Spinal cord (tissue), 10 donors: Measurements from ENCODE around the gene HOXA4. TPM values are rescaled to one million over a fixed set of nuclear protein-coding genes. Genes with fewer than 3 reads are reported as not detected.

Experiments used
- DNase-seq, 6 donors: peaks; one replicate each; pipeline versions ENCODE4 v3.0.0 to v3.0.0-alpha.2; 2013 to 2015; ENCODE audit warnings: low spot score in 6 of 6, low read depth in 4 of 6
- H3K27ac ChIP-seq: one replicate; pipeline ENCODE4 v1.5.1; 2013; ENCODE audit warnings: low read depth, low read length, control low read depth
- H3K27me3 ChIP-seq: one replicate; pipeline ENCODE4 v1.6.1; 2013; ENCODE audit warnings: low read length; ENCODE audit not compliant: control insufficient read depth, insufficient read depth
- H3K36me3 ChIP-seq: one replicate; pipeline ENCODE4 v1.6.1; 2013; ENCODE audit warnings: low read length; ENCODE audit not compliant: control insufficient read depth, insufficient read depth
- H3K4me1 ChIP-seq: one replicate; pipeline ENCODE4 v1.6.1; 2013; ENCODE audit warnings: low read length; ENCODE audit not compliant: control insufficient read depth, insufficient read depth
- H3K4me3 ChIP-seq: one replicate; pipeline ENCODE4 v1.5.1; 2013; ENCODE audit warnings: low read depth, low read length, control low read depth
- H3K9me3 ChIP-seq: one replicate; pipeline ENCODE4 v1.6.1; 2013; ENCODE audit warnings: low read length; ENCODE audit not compliant: control insufficient read depth, insufficient read depth
- WGBS: methylation state at CpG from one replicate; pipeline ENCODE4 v1.1.5; 2013; ENCODE audit warnings: missing lambda C conversion rate; ENCODE audit not compliant: insufficient coverage; 5-methylcytosine and 5-hydroxymethylcytosine counted together
- polyA plus RNA-seq, 2 donors: library from polyadenylated mRNA; unstranded; fragments of 120-200 nt; gene quantifications; one replicate each; pipeline ENCODE4 v1.2.1, GENCODE V29; 2013; ENCODE audit not compliant: insufficient read length in 2 of 2
- total RNA-seq, 2 donors: library from RNA; depleted of rRNA in 1 of 2; stranded (reverse); fragments of 120-200 nt in 1 of 2; fragments of >200 nt in 1 of 2; gene quantifications; one replicate each; pipeline versions ENCODE4 v1.2.3 to v1.2.4, GENCODE V29; 2013 to 2014
- donor health status: healthy.

Gene HOXA4
- total and polyA plus RNA-seq, 4 donors, result 1.4 to 56.1 (median 25.7) TPM

GRCh38 chr7:27137640-27138315 lies 7.2 kb upstream of the HOXA4 start:
- peak overlapping the region; percentile 91 for H3K4me3 ChIP-seq
- WGBS, result 67% methylated on average over 1 of the region's 2 CpGs
- peaks cover 4% of the 10 kb centered on the region for H3K27me3 ChIP-seq

GRCh38 chr7:27134392-27134791 lies 3.8 kb upstream of the HOXA4 start:
- DNase-seq, result peak in 2 of 6 donors; percentile 83 to 87
- peaks cover 2% of the 10 kb centered on the region for H3K27me3 ChIP-seq

More at GRCh38 chr7:27137640-27138315, 7.2 kb upstream of the HOXA4 start:
- peak overlapping the region; percentile 99 for H3K27ac ChIP-seq
- H3K36me3 ChIP-seq, result peaks cover 20% of the 10 kb centered on the region
- peak in 1 of 6 donors; percentile 30 for DNase-seq
- H3K9me3 ChIP-seq, result no peaks in the 10 kb centered on the region
- peaks cover 55% of the 10 kb centered on the region for H3K4me1 ChIP-seq

GRCh38 chr7:27133409-27134231 lies 3.1 kb upstream of the HOXA4 start:
- Histone ChIP-seq H3K4me3 (no peak overlapping the region), H3K9me3 (no peaks in the 10 kb centered on the region), H3K4me1 (peaks cover 44% of the 10 kb centered on the region), H3K27ac (peak overlapping the region; percentile 99), H3K36me3 (peaks cover 7% of the 10 kb centered on the region), H3K27me3 (peaks cover 2% of the 10 kb centered on the region)
- WGBS, result 32% methylated on average over 12 of the region's 18 CpGs
- peak in 1 of 6 donors; percentile 79 for DNase-seq

More at GRCh38 chr7:27134392-27134791, 3.8 kb upstream of the HOXA4 start:
- H3K9me3 ChIP-seq, result no peaks in the 10 kb centered on the region
- peak overlapping the region; percentile 99 for H3K27ac ChIP-seq
- peaks cover 42% of the 10 kb centered on the region for H3K4me1 ChIP-seq
- no peak overlapping the region for H3K4me3 ChIP-seq
- peaks cover 6% of the 10 kb centered on the region for H3K36me3 ChIP-seq
- 30% methylated on average over 2 of the region's 2 CpGs for WGBS

- Histone ChIP-seq H3K27ac (peak overlapping the region; percentile 99), H3K4me1 (peaks cover 41% of the 10 kb centered on the region), H3K36me3 (peaks cover 7% of the 10 kb centered on the region), H3K27me3 (peaks cover 2% of the 10 kb centered on the region), H3K4me3 (no peak overlapping the region), H3K9me3 (no peaks in the 10 kb centered on the region)
- no peak for DNase-seq
- WGBS, result 19% methylated on average over 3 of the region's 6 CpGs
Observed at GRCh38 chr7:27132978-27133377, 2.4 kb upstream of the HOXA4 start.

- H3K4me3 ChIP-seq, result no peak overlapping the region
- peaks cover 2% of the 10 kb centered on the region for H3K27me3 ChIP-seq
- peaks cover 7% of the 10 kb centered on the region for H3K36me3 ChIP-seq
- peaks cover 40% of the 10 kb centered on the region for H3K4me1 ChIP-seq
- DNase-seq, result no peak
- WGBS, result no CpG with 5 or more reads among the region's 2 CpGs
- peak overlapping the region; percentile 94 for H3K27ac ChIP-seq
- no peaks in the 10 kb centered on the region for H3K9me3 ChIP-seq
Observed at GRCh38 chr7:27132214-27132613, 1.7 kb upstream of the HOXA4 start.

DNA sequence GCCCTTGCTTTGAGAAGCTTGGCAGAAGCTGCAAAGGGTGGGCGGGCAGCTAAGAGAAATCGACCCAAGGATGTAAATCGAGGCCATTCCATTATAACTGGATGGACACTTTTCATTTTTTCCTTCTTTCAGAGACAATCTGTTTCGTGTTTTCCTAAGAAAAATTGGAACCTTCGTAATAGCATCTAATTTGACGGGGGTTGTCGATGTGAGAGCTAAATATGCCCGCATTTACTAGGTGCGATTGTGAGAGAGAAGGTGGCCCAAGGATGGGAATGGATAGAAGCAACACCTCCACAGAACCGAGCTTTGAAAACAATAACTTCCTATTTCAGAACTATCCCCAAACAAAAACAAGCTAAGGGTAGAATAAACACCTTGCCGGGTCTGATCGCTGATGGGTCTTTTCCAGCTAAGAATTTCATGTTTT lies 848 bp upstream of the HOXA4 start:
- H3K4me3 ChIP-seq, result peak overlapping the region; percentile 83
- H3K27ac ChIP-seq, result peak overlapping the region; percentile 94
- 40% methylated on average over 2 of the region's 12 CpGs for WGBS
- H3K4me1 ChIP-seq, result peaks cover 32% of the 10 kb centered on the region
- DNase-seq, result no peak
- H3K9me3 ChIP-seq, result no peaks in the 10 kb centered on the region
- H3K36me3 ChIP-seq, result peaks cover 7% of the 10 kb centered on the region
- H3K27me3 ChIP-seq, result no peaks in the 10 kb centered on the region

- no peaks in the 10 kb centered on the region for H3K9me3 ChIP-seq
- peaks cover 1% of the 10 kb centered on the region for H3K27me3 ChIP-seq
- H3K4me3 ChIP-seq, result peak overlapping the region; percentile 45
- peak overlapping the region; percentile 98 for H3K27ac ChIP-seq
- peaks cover 7% of the 10 kb centered on the region for H3K36me3 ChIP-seq
- DNase-seq, result peak in 2 of 6 donors; percentile 84 to 93
- H3K4me1 ChIP-seq, result peaks cover 35% of the 10 kb centered on the region
- 2% methylated on average over 72 of the region's 72 CpGs for WGBS
Observed at GRCh38 chr7:27129729-27130539, 623 bp downstream of the HOXA4 start.

GRCh38 chr7:27128776-27129728 lies 1.5 kb downstream of the HOXA4 start:
- 38% methylated on average over 20 of the region's 28 CpGs for WGBS
- no peak for DNase-seq
- Histone ChIP-seq H3K4me1 (peaks cover 43% of the 10 kb centered on the region), H3K36me3 (peaks cover 12% of the 10 kb centered on the region), H3K27me3 (peaks cover 5% of the 10 kb centered on the region), H3K27ac (peak overlapping the region; percentile 98), H3K9me3 (no peaks in the 10 kb centered on the region), H3K4me3 (peak overlapping the region; percentile 45)
